ENCODE measurements around the gene TTLL5.

The TTLL5 gene

GRCh38 chr14:75967866-75968265, 306.8 kb downstream of the TTLL5 start:
- TF ChIP-seq BHLHE40 (IDR thresholded peaks at IDR 0.05; ENCODE audit: borderline replicate concordance) (no peak), FOXK2 (IDR thresholded peaks at IDR 0.05) (no peak), FOXA1 (IDR thresholded peaks at IDR 0.05) (no peak), SUZ12 (IDR thresholded peaks at IDR 0.05) (no peak), LEF1 (IDR thresholded peaks at IDR 0.05; ENCODE audit: borderline replicate concordance) (no peak), ZNF384 (IDR thresholded peaks at IDR 0.05) (no peak), ELF4 (IDR thresholded peaks at IDR 0.05) (no peak), L3MBTL2 (conservative IDR thresholded peaks at IDR 0.05) (no peak), CTBP1 (IDR thresholded peaks at IDR 0.05; ENCODE audit: borderline replicate concordance) (no peak), FOXM1 (IDR thresholded peaks at IDR 0.05; ENCODE audit: borderline replicate concordance) (no peak), NFRKB (IDR thresholded peaks at IDR 0.05) (no peak), PKNOX1 (IDR thresholded peaks at IDR 0.05) (no peak), ARNT (IDR thresholded peaks at IDR 0.05) (no peak), TARDBP (IDR thresholded peaks at IDR 0.05) (no peak)
- CTCF ChIA-PET: interaction anchor here (0.8 kb wide), 1 partner anchor 11 kb away, joined by 4 read pairs; no protein-coding TSS in a partner anchor

DNA sequence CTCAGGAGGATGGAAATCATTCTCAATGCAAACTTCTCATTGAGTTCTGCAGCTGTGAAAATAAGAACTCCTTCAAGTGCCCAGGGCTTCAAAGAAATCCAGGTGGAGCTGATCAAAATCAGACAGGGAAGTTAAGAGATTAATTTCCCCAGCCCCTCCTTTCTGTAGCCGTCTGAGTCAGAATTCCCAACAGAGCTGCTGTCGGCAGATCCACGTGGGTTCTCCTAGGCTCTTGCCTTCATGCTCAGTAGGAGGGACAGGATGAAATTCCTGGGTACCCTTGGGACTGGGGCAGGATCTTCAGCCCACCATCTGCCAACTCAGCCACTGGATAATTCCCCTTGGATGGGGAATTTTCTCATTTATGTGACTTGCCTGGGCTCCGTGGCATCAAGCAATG, 307.4 kb downstream of the TTLL5 start:
- TF ChIP-seq LEF1 (IDR thresholded peaks at IDR 0.05; ENCODE audit: borderline replicate concordance) (no peak), FOXA1 (IDR thresholded peaks at IDR 0.05) (no peak), NFRKB (IDR thresholded peaks at IDR 0.05) (no peak), L3MBTL2 (conservative IDR thresholded peaks at IDR 0.05) (no peak), FOXK2 (IDR thresholded peaks at IDR 0.05) (no peak), CTBP1 (IDR thresholded peaks at IDR 0.05; ENCODE audit: borderline replicate concordance) (no peak), ZNF384 (IDR thresholded peaks at IDR 0.05) (no peak), FOXM1 (IDR thresholded peaks at IDR 0.05; ENCODE audit: borderline replicate concordance) (no peak), SP1 (IDR thresholded peaks at IDR 0.05) (no peak), BHLHE40 (IDR thresholded peaks at IDR 0.05; ENCODE audit: borderline replicate concordance) (no peak), PKNOX1 (IDR thresholded peaks at IDR 0.05) (no peak), TARDBP (IDR thresholded peaks at IDR 0.05) (no peak), ELF4 (IDR thresholded peaks at IDR 0.05) (no peak), HDGF (IDR thresholded peaks at IDR 0.05; ENCODE audit: borderline replicate concordance) (no peak), SUZ12 (IDR thresholded peaks at IDR 0.05) (no peak)
- CTCF ChIA-PET: no interaction called here
- POLR2A ChIA-PET: no interaction called here
- DNase-seq (ENCODE audit: extremely low spot score): no peak

More at GRCh38 chr14:75967866-75968265, 306.8 kb downstream of the TTLL5 start:
- POLR2A ChIA-PET: no interaction called here
- DNase-seq (ENCODE audit: extremely low spot score): no peak

GRCh38 chr14:75969126-75969525, 308.1 kb downstream of the TTLL5 start:
- TF ChIP-seq FOXA1 (IDR thresholded peaks at IDR 0.05) (no peak), PKNOX1 (IDR thresholded peaks at IDR 0.05) (no peak)
- ChIA-PET POLR2A (no interaction called here), CTCF (no interaction called here)
- DNase-seq (ENCODE audit: extremely low spot score): no peak

- POLR2A ChIA-PET: no interaction called here
- TF ChIP-seq ELF4 (IDR thresholded peaks at IDR 0.05): no peak
- TF ChIP-seq FOXM1 (IDR thresholded peaks at IDR 0.05; ENCODE audit: borderline replicate concordance): no peak
- TF ChIP-seq PKNOX1 (IDR thresholded peaks at IDR 0.05): peak; percentile 40; the same call in 1 of the 2 replicates
- CTCF ChIA-PET: no interaction called here
- DNase-seq (ENCODE audit: extremely low spot score): no peak
Measured at GRCh38 chr14:75969891-75970290, 308.8 kb downstream of the TTLL5 start.

- ChIA-PET CTCF (interaction anchor here (0.6 kb wide), 1 partner anchor 260 kb away, joined by 6 read pairs; no protein-coding TSS in a partner anchor), POLR2A (no interaction called here)
- no peak for TF ChIP-seq ARNT (IDR thresholded peaks at IDR 0.05)
- TF ChIP-seq BHLHE40 (IDR thresholded peaks at IDR 0.05; ENCODE audit: borderline replicate concordance): no peak
- TF ChIP-seq FOXM1 (IDR thresholded peaks at IDR 0.05; ENCODE audit: borderline replicate concordance): no peak
- no peak for DNase-seq (ENCODE audit: extremely low spot score)
Measured at GRCh38 chr14:75970989-75971388, 309.9 kb downstream of the TTLL5 start.

GRCh38 chr14:75971509-75971908, 310.5 kb downstream of the TTLL5 start:
- ChIA-PET CTCF (interaction anchor here (0.5 kb wide), 1 partner anchor 222 kb away, joined by 3 read pairs; no protein-coding TSS in a partner anchor), POLR2A (no interaction called here)
- TF ChIP-seq TARDBP (IDR thresholded peaks at IDR 0.05) (no peak), SUZ12 (IDR thresholded peaks at IDR 0.05) (no peak), L3MBTL2 (conservative IDR thresholded peaks at IDR 0.05) (no peak), BHLHE40 (IDR thresholded peaks at IDR 0.05; ENCODE audit: borderline replicate concordance) (no peak), FOXA1 (IDR thresholded peaks at IDR 0.05) (no peak), ZNF384 (IDR thresholded peaks at IDR 0.05) (no peak), CTBP1 (IDR thresholded peaks at IDR 0.05; ENCODE audit: borderline replicate concordance) (no peak), FOXK2 (IDR thresholded peaks at IDR 0.05) (no peak), NFRKB (IDR thresholded peaks at IDR 0.05) (no peak), FOXM1 (IDR thresholded peaks at IDR 0.05; ENCODE audit: borderline replicate concordance) (no peak), ELF4 (IDR thresholded peaks at IDR 0.05) (no peak), HDGF (IDR thresholded peaks at IDR 0.05; ENCODE audit: borderline replicate concordance) (no peak), PKNOX1 (IDR thresholded peaks at IDR 0.05) (no peak), SP1 (IDR thresholded peaks at IDR 0.05) (no peak), LEF1 (IDR thresholded peaks at IDR 0.05; ENCODE audit: borderline replicate concordance) (no peak), ARNT (IDR thresholded peaks at IDR 0.05) (no peak)
- no peak for DNase-seq (ENCODE audit: extremely low spot score)

Data from HEK293T (cell line).